Upper lobe of left lung (tissue), 6 donors: ENCODE results near the gene LNPK. TPM values are rescaled to one million over a fixed set of nuclear protein-coding genes. Genes with fewer than 3 reads are reported as not detected.

Experiments
- ATAC-seq, 2 donors: fragments of 200-7000 bp; cut with Tn5 transposase; one replicate each; pipeline ENCODE4 v1.9.1; 2022; ENCODE audit warnings: mild to moderate bottlenecking in 2 of 2, moderate library complexity in 2 of 2; ENCODE audit not compliant: low FRiP score in 2 of 2
- DNase-seq, 2 donors: peaks; one replicate each; pipeline ENCODE4 v3.0.0-alpha.2; 2019 to 2020
- H3K27ac ChIP-seq, 4 donors: fragments of 200-600 bp; sonication (generic); one replicate each; pipeline ENCODE4 v1.5.1; 2016 to 2019
- H3K27me3 ChIP-seq, 4 donors: fragments of 200-600 bp; sonication (generic); one replicate each; pipeline ENCODE4 v1.5.1; 2017 to 2019
- H3K36me3 ChIP-seq, 4 donors: fragments of 200-600 bp; sonication (generic); one replicate each; pipeline ENCODE4 v1.5.1; 2016 to 2019
- H3K4me1 ChIP-seq, 4 donors: fragments of 200-600 bp; sonication (generic); one replicate each; pipeline ENCODE4 v1.5.1; 2018 to 2019
- H3K4me3 ChIP-seq, 4 donors: fragments of 200-600 bp; sonication (generic); one replicate each; pipeline ENCODE4 v1.5.1; 2017 to 2019; ENCODE audit warnings: mild to moderate bottlenecking in 2 of 4, moderate library complexity in 1 of 4
- H3K9me3 ChIP-seq, 4 donors: fragments of 200-600 bp; sonication (generic); one replicate each; pipeline ENCODE4 v1.5.1; 2018 to 2019
- EP300 ChIP-seq, 4 donors: sonication (generic); formaldehyde crosslinking; IDR thresholded peaks; one replicate each; pipeline ENCODE4 v1.5.1; 2017; ENCODE audit warnings: antibody characterized with exemption in 4 of 4, control low read depth in 2 of 4
- POLR2A ChIP-seq, 4 donors: fragments of 450-650 bp; IDR thresholded peaks; one replicate each; pipeline ENCODE4 v1.5.1; 2016 to 2017; ENCODE audit warnings: antibody characterized with exemption in 4 of 4, mild to moderate bottlenecking in 2 of 4
- POLR2AphosphoS5 ChIP-seq, 2 donors: sonication (generic); formaldehyde crosslinking; IDR thresholded peaks; one replicate each; pipeline ENCODE4 v1.5.1; 2017; ENCODE audit warnings: antibody characterized with exemption in 2 of 2
- WGBS, 2 donors: methylation state at CpG; one replicate each; pipeline ENCODE4 v1.1.5; 2017 to 2018; 5-methylcytosine and 5-hydroxymethylcytosine counted together
- total RNA-seq, 6 donors: library from RNA; depleted of rRNA in 4 of 6; stranded (reverse); fragments of >200 nt in 4 of 6; gene quantifications; one replicate each; pipeline versions ENCODE4 v1.1.0 to v1.2.1, GENCODE V29; 2016 to 2021
- TF ChIP-seq, protein P1 (sequence below), 6 experiments: fragments of 450-650 bp in 4 of 6; fragments of 200-600 bp in 2 of 6; sonication (generic) in 2 of 6; IDR thresholded peaks; one replicate each; pipeline ENCODE4 v1.5.1; 2016 to 2019; ENCODE audit warnings: antibody characterized with exemption in 6 of 6
- donor health status: DM: no; HTN: no; CAD: no; lungs with moderate emphysema.
- donor health status: DM: no; HTN: yes; CAD: no; lungs with severe emphysema.

LNPK gene, protein sequence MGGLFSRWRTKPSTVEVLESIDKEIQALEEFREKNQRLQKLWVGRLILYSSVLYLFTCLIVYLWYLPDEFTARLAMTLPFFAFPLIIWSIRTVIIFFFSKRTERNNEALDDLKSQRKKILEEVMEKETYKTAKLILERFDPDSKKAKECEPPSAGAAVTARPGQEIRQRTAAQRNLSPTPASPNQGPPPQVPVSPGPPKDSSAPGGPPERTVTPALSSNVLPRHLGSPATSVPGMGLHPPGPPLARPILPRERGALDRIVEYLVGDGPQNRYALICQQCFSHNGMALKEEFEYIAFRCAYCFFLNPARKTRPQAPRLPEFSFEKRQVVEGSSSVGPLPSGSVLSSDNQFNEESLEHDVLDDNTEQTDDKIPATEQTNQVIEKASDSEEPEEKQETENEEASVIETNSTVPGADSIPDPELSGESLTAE
- total RNA-seq: 10 to 100 TPM in 5 of 6 donors, 1 to 10 TPM in 1; 8.4 to 28.0 (median 18.3) TPM

- Histone ChIP-seq H3K27me3 (no peaks in the 10 kb centered on the region), H3K36me3 (no peaks in the 10 kb centered on the region), H3K27ac (peak within 1 kb of the TSS; percentile 77 to 91 (median 84)), H3K9me3 (no peaks in the 10 kb centered on the region), H3K4me3 (peak within 1 kb of the TSS; percentile 41 to 95 (median 78)), H3K4me1 (peaks cover 12 to 18% (median 15%) of the 10 kb centered on the region in 4 donors)
- peak; percentile 94 to 99 for DNase-seq
- no peak for TF ChIP-seq EP300 (IDR thresholded peaks at IDR 0.05)
- peak; percentile 76 to 90 for TF ChIP-seq POLR2AphosphoS5 (IDR thresholded peaks at IDR 0.05)
- TF ChIP-seq POLR2A (IDR thresholded peaks at IDR 0.05): peak in 3 of 4 donors; percentile 65 to 86 (median 73)
- TF ChIP-seq, protein P1, sequence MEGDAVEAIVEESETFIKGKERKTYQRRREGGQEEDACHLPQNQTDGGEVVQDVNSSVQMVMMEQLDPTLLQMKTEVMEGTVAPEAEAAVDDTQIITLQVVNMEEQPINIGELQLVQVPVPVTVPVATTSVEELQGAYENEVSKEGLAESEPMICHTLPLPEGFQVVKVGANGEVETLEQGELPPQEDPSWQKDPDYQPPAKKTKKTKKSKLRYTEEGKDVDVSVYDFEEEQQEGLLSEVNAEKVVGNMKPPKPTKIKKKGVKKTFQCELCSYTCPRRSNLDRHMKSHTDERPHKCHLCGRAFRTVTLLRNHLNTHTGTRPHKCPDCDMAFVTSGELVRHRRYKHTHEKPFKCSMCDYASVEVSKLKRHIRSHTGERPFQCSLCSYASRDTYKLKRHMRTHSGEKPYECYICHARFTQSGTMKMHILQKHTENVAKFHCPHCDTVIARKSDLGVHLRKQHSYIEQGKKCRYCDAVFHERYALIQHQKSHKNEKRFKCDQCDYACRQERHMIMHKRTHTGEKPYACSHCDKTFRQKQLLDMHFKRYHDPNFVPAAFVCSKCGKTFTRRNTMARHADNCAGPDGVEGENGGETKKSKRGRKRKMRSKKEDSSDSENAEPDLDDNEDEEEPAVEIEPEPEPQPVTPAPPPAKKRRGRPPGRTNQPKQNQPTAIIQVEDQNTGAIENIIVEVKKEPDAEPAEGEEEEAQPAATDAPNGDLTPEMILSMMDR (IDR thresholded peaks at IDR 0.05): peak in 1 of 6 experiments; percentile 4
- WGBS, 2 donors: 0 to 3% methylated on average over 9 to 52 of the region's 57 CpGs
- ATAC-seq: peak; percentile 97 to 99
Measured at GRCh38 chr2:176001916-176002687, at the start of gene LNPK. Gene LNPK (minus strand): TSS chr2:176002267. CDS start chr2:175995584, 6,683 bp downstream.

- no peaks in the 10 kb centered on the region for H3K27me3 ChIP-seq
- H3K27ac ChIP-seq: no peak overlapping the region
Measured at GRCh38 chr2:176039375-176039774, 37.3 kb upstream of the LNPK start.

DNA sequence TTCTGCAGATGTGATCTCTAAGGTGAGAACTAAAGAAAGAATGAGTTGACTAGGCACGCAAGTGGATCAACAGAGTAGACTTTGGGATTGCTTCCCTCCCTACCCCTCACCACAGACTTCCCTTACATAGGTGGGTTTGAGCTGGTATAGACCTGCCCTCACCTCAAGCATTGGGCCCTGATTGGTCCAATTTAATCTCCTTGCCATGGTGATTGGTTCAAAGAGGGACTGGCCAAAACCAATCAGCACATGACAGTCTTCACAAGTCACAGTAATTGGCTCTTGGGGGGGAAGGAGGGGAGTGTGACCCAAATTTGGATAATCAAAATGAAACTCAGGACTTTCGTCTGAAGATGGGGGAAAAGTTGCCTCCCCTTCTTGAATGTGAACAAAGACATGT, 36.6 kb upstream of the LNPK start:
- no peaks in the 10 kb centered on the region for H3K4me1 ChIP-seq
- H3K27ac ChIP-seq: no peak overlapping the region
- no peaks in the 10 kb centered on the region for H3K9me3 ChIP-seq
- no peaks in the 10 kb centered on the region for H3K27me3 ChIP-seq
- no peaks in the 10 kb centered on the region for H3K36me3 ChIP-seq
- WGBS, 2 donors: 72 to 75% methylated on average over 2 of the region's 2 CpGs
- H3K4me3 ChIP-seq: no peak overlapping the region
- DNase-seq: no peak
- ATAC-seq: no peak
- TF ChIP-seq, protein P1 (IDR thresholded peaks at IDR 0.05): no peak
- TF ChIP-seq POLR2A (IDR thresholded peaks at IDR 0.05): no peak
- TF ChIP-seq POLR2AphosphoS5 (IDR thresholded peaks at IDR 0.05): no peak
- TF ChIP-seq EP300 (IDR thresholded peaks at IDR 0.05): no peak

More at GRCh38 chr2:176039375-176039774, 37.3 kb upstream of the LNPK start:
- Histone ChIP-seq H3K4me1 (no peaks in the 10 kb centered on the region), H3K9me3 (no peaks in the 10 kb centered on the region), H3K36me3 (no peaks in the 10 kb centered on the region), H3K4me3 (no peak overlapping the region)
- 46 to 54% methylated on average over 3 of the region's 3 CpGs for WGBS, 2 donors
- TF ChIP-seq EP300 (IDR thresholded peaks at IDR 0.05): no peak
- no peak for TF ChIP-seq POLR2AphosphoS5 (IDR thresholded peaks at IDR 0.05)
- no peak for TF ChIP-seq POLR2A (IDR thresholded peaks at IDR 0.05)
- TF ChIP-seq, protein P1 (IDR thresholded peaks at IDR 0.05): no peak
- DNase-seq: no peak
- no peak for ATAC-seq

DNA sequence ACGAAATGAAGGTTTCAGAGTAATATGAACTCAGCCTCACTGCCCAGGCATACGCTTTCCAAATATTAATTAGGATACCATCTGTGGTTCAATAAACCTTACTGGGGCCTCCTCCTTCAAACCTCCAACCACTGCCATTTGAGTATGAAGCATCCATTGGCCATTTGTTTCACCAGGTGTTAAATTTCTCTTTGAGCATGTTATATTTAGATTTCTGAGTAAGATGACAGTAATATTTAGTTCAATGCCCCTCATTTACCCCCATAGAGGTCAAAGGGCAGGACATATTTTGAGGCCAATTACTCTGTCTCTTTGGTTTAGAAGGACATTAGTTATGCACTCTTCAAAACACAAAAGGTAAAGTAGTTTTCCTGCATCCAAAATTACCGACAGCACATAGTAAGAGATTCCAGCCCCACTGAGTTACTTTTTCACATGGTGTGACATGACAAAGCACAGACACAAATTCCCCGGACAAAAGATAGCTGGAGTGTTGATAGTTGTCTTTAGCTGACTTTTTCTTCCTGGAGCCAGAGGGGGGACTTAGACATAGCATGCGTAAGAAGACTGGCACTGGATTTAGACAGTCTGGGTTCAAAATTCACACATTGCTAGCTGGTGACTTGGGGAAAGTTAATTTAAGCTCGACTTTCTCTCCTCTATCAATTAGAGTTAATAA, 33.1 kb upstream of the LNPK start:
- Histone ChIP-seq H3K27me3 (no peaks in the 10 kb centered on the region), H3K4me1 (no peaks in the 10 kb centered on the region), H3K27ac (no peak overlapping the region), H3K4me3 (no peak overlapping the region), H3K9me3 (no peaks in the 10 kb centered on the region), H3K36me3 (no peaks in the 10 kb centered on the region)
- TF ChIP-seq POLR2A (IDR thresholded peaks at IDR 0.05): no peak
- TF ChIP-seq, protein P1 (IDR thresholded peaks at IDR 0.05): no peak
- no peak for TF ChIP-seq POLR2AphosphoS5 (IDR thresholded peaks at IDR 0.05)
- TF ChIP-seq EP300 (IDR thresholded peaks at IDR 0.05): no peak
- WGBS, 2 donors: 73 to 82% methylated on average over 6 of the region's 6 CpGs
- DNase-seq (no peak), ATAC-seq (no peak)
